LoVo (cell line): ENCODE results near the gene ANK3.

ENCODE experiments used
- DNase-seq: peaks from one replicate; pipeline ENCODE4 v3.0.0-alpha.2; 2016; ENCODE audit warnings: low spot score

ANK3 gene

GRCh38 chr10:60224066-60224705, 165.5 kb downstream of the ANK3 start:
- DNase-seq, result no peak

GRCh38 chr10:60222047-60222446, 167.6 kb downstream of the ANK3 start:
- DNase-seq, result no peak

GRCh38 chr10:60212195-60212594, 177.5 kb downstream of the ANK3 start:
- no peak for DNase-seq

GRCh38 chr10:60209874-60210570, 179.7 kb downstream of the ANK3 start:
- no peak for DNase-seq

- peak; percentile 55 for DNase-seq
Observed at GRCh38 chr10:60208676-60209269, 180.9 kb downstream of the ANK3 start.

- DNase-seq, result no peak
Observed at GRCh38 chr10:60207894-60208293, 181.8 kb downstream of the ANK3 start.

- peak; percentile 17 for DNase-seq
Observed at GRCh38 chr10:60206735-60207134, 182.9 kb downstream of the ANK3 start.

GRCh38 chr10:60205741-60206140, 183.9 kb downstream of the ANK3 start:
- DNase-seq, result no peak

- DNase-seq, result peak; percentile 11
Observed at GRCh38 chr10:60203993-60204618, 185.6 kb downstream of the ANK3 start.

- no peak for DNase-seq
Observed at GRCh38 chr10:60200682-60201053, 189.0 kb downstream of the ANK3 start.

- DNase-seq, result no peak
Observed at GRCh38 chr10:60200012-60200681, 189.5 kb downstream of the ANK3 start.

GRCh38 chr10:60197206-60197605, 192.5 kb downstream of the ANK3 start:
- no peak for DNase-seq

GRCh38 chr10:60194421-60194820, 195.3 kb downstream of the ANK3 start:
- no peak for DNase-seq

- no peak for DNase-seq
Observed at GRCh38 chr10:60192946-60193345, 196.7 kb downstream of the ANK3 start.

GRCh38 chr10:60189861-60190475, 199.7 kb downstream of the ANK3 start:
- no peak for DNase-seq

GRCh38 chr10:60188548-60188947, 201.1 kb downstream of the ANK3 start:
- no peak for DNase-seq

- DNase-seq, result no peak
Observed at GRCh38 chr10:60187691-60188090, 202.0 kb downstream of the ANK3 start.

GRCh38 chr10:60186315-60187071, 203.2 kb downstream of the ANK3 start:
- no peak for DNase-seq

- DNase-seq, result no peak
Observed at GRCh38 chr10:60185421-60185820, 204.3 kb downstream of the ANK3 start.

GRCh38 chr10:60182691-60183090, 207.0 kb downstream of the ANK3 start:
- no peak for DNase-seq

- peak; percentile 5 for DNase-seq
Observed at GRCh38 chr10:60176925-60177324, 212.8 kb downstream of the ANK3 start.
